IMR-90 (cell line): ENCODE data around the gene TTC23. TPM values are rescaled to one million over a fixed set of nuclear protein-coding genes. Genes with fewer than 3 reads are reported as not detected.

Source experiments
- ATAC-seq: fragments of 200-7000 bp; cut with Tn5 transposase; 2 replicates; pipeline ENCODE4 v1.9.1; 2020; ENCODE audit warnings: low read depth, mild to moderate bottlenecking, moderate library complexity
- BruUV-seq: library from RNA; stranded (reverse); fragments of 400-500 nt; replicated peaks from 2 replicates; lab custom pipeline; 2021; lab: Mats Ljungman, UMichigan
- CTCF ChIA-PET: fragments of 300-600 bp; formaldehyde crosslinking; extraction: SDS; loops from one replicate; lab custom pipeline; 2021; ENCODE audit warnings: antibody characterized with exemption; lab: Yijun Ruan, JAX
- POLR2A ChIA-PET: fragments of 300-600 bp; sonication (Branson Sonifier 250); formaldehyde crosslinking; loops from one replicate; lab custom pipeline; 2022; ENCODE audit warnings: antibody characterized with exemption; ENCODE audit not compliant: unreplicated experiment; lab: Charles Lee
- DNase-seq: peaks from one replicate; pipeline ENCODE4 v3.0.0; 2013
- H2AFZ ChIP-seq: replicated peaks from 2 replicates; pipeline ENCODE3; 2013; ENCODE audit warnings: low read length, mild to moderate bottlenecking; ENCODE audit not compliant: poor library complexity
- H2AK5ac ChIP-seq: 2 replicates; pipeline ENCODE4 v1.6.1; 2013; ENCODE audit warnings: low read depth, low read length, inconsistent platforms
- H2AK9ac ChIP-seq: replicated peaks from 2 replicates; pipeline ENCODE3; 2013; ENCODE audit warnings: mild to moderate bottlenecking, low read depth, low read length, moderate library complexity; ENCODE audit not compliant: poor library complexity
- H2BK120ac ChIP-seq: 2 replicates; pipeline ENCODE4 v1.6.1; 2013; ENCODE audit warnings: low read depth, low read length, inconsistent platforms
- H2BK15ac ChIP-seq: 3 replicates; pipeline ENCODE4 v1.6.1; 2013; ENCODE audit warnings: low read depth, low read length, inconsistent platforms
- H2BK20ac ChIP-seq: 2 replicates; pipeline ENCODE4 v1.6.1; 2013; ENCODE audit warnings: low read depth, mild to moderate bottlenecking, inconsistent platforms, low read length, moderate library complexity
- H2BK5ac ChIP-seq: 2 replicates; pipeline ENCODE4 v1.6.1; 2013; ENCODE audit warnings: mild to moderate bottlenecking, low read depth, low read length, inconsistent platforms; ENCODE audit not compliant: poor library complexity, severe bottlenecking
- H3K14ac ChIP-seq: replicated peaks from 2 replicates; pipeline ENCODE4 v1.6.1; 2013; ENCODE audit warnings: low read depth, low read length, inconsistent platforms
- H3K18ac ChIP-seq: 2 replicates; pipeline ENCODE4 v1.6.1; 2013; ENCODE audit warnings: low read depth, low read length, control low read depth
- H3K23ac ChIP-seq: 2 replicates; pipeline ENCODE4 v1.6.1; 2013; ENCODE audit warnings: low read depth, low read length, inconsistent platforms
- H3K27ac ChIP-seq: 2 replicates; pipeline ENCODE4 v1.5.1; 2013; ENCODE audit warnings: mild to moderate bottlenecking, control low read depth, low read length; ENCODE audit not compliant: insufficient read depth
- H3K27me3 ChIP-seq: 2 replicates; pipeline ENCODE4 v1.6.1; 2013; ENCODE audit warnings: low read length; ENCODE audit not compliant: control insufficient read depth, insufficient read depth
- H3K36me3 ChIP-seq: 2 replicates; pipeline ENCODE4 v1.6.1; 2013; ENCODE audit warnings: low read length, mixed read lengths; ENCODE audit not compliant: control insufficient read depth, insufficient read depth
- H3K4ac ChIP-seq: 2 replicates; pipeline ENCODE4 v1.6.1; 2013; ENCODE audit warnings: low read depth, low read length, inconsistent platforms
- H3K4me1 ChIP-seq: 2 replicates; pipeline ENCODE4 v1.6.1; 2013; ENCODE audit warnings: low read length, mixed read lengths; ENCODE audit not compliant: control insufficient read depth, insufficient read depth
- H3K4me2 ChIP-seq: 2 replicates; pipeline ENCODE4 v1.6.1; 2013; ENCODE audit warnings: low read depth, mild to moderate bottlenecking, control low read depth, low read length, moderate library complexity
- H3K4me3 ChIP-seq: 2 replicates; pipeline ENCODE4 v1.5.1; 2013; ENCODE audit warnings: low read depth, mild to moderate bottlenecking, control low read depth, low read length, moderate library complexity; ENCODE audit not compliant: insufficient read depth
- H3K56ac ChIP-seq: 2 replicates; pipeline ENCODE4 v1.6.1; 2013; ENCODE audit warnings: low read length, inconsistent platforms; ENCODE audit not compliant: insufficient read depth; ENCODE audit errors: extremely low read depth
- H3K79me1 ChIP-seq, 2 experiments: 2 replicates each; pipeline ENCODE4 v1.6.1; 2013; ENCODE audit warnings: low read length in 2 of 2, inconsistent platforms in 1 of 2, low read depth in 1 of 2
- H3K9ac ChIP-seq: 2 replicates; pipeline ENCODE4 v1.6.1; 2013; ENCODE audit warnings: low read depth, low read length, control low read depth
- H3K9me1 ChIP-seq: 2 replicates; pipeline ENCODE4 v1.6.1; 2013; ENCODE audit warnings: low read length, inconsistent platforms; ENCODE audit not compliant: insufficient read depth
- H3K9me3 ChIP-seq: 2 replicates; pipeline ENCODE4 v1.6.1; 2013; ENCODE audit warnings: low read length; ENCODE audit not compliant: control insufficient read depth, insufficient read depth
- H4K20me1 ChIP-seq: 2 replicates; pipeline ENCODE4 v1.6.1; 2013; ENCODE audit warnings: low read length, inconsistent platforms; ENCODE audit not compliant: insufficient read depth
- H4K5ac ChIP-seq: 2 replicates; pipeline ENCODE4 v1.6.1; 2013; ENCODE audit warnings: mild to moderate bottlenecking, low read depth, low read length, control low read depth
- H4K8ac ChIP-seq, 2 experiments: 2 replicates each; pipeline ENCODE4 v1.6.1; 2013; ENCODE audit warnings: low read depth in 2 of 2, low read length in 2 of 2, control low read depth in 1 of 2, inconsistent platforms in 1 of 2
- H4K91ac ChIP-seq: 2 replicates; pipeline ENCODE4 v1.6.1; 2013; ENCODE audit warnings: low read depth, low read length, inconsistent platforms; ENCODE audit not compliant: insufficient read depth
- BHLHE40 ChIP-seq: fragments of 150-350 bp; IDR thresholded peaks from 2 replicates; pipeline ENCODE4 v1.6.1; 2016; ENCODE audit warnings: mild to moderate bottlenecking, low read depth, low read length
- CEBPB ChIP-seq: IDR thresholded peaks from 2 replicates; pipeline ENCODE4 v1.6.1; 2012; ENCODE audit warnings: low read depth, low read length, improper control_type of control experiment
- CHD1 ChIP-seq: IDR thresholded peaks from 2 replicates; pipeline ENCODE4 v1.6.1; 2012; ENCODE audit warnings: low read depth, low read length, improper control_type of control experiment
- FOS ChIP-seq: fragments of 150-350 bp; IDR thresholded peaks from 2 replicates; pipeline ENCODE4 v1.6.1; 2016; ENCODE audit warnings: low read depth, low read length
- MAFK ChIP-seq: IDR thresholded peaks from 2 replicates; pipeline ENCODE4 v1.6.1; 2012; ENCODE audit warnings: low read depth, low read length, improper control_type of control experiment
- MAZ ChIP-seq: IDR thresholded peaks from 2 replicates; pipeline ENCODE4 v1.6.1; 2012; ENCODE audit warnings: low read depth, mild to moderate bottlenecking, low read length, improper control_type of control experiment, moderate library complexity, borderline replicate concordance
- MXI1 ChIP-seq: IDR thresholded peaks from 2 replicates; pipeline ENCODE4 v1.6.1; 2012; ENCODE audit warnings: low read depth, mild to moderate bottlenecking, low read length, moderate library complexity, borderline replicate concordance
- NFE2L2 ChIP-seq: fragments of 150-350 bp; IDR thresholded peaks from 2 replicates; pipeline ENCODE4 v1.6.1; 2016; ENCODE audit warnings: low read depth, mild to moderate bottlenecking, low read length
- POLR2A ChIP-seq: IDR thresholded peaks from 2 replicates; pipeline ENCODE4 v1.6.1; 2012; ENCODE audit warnings: mild to moderate bottlenecking, low read depth, low read length
- RAD21 ChIP-seq: IDR thresholded peaks from 2 replicates; pipeline ENCODE4 v1.6.1; 2012; ENCODE audit warnings: low read length, improper control_type of control experiment
- RCOR1 ChIP-seq: IDR thresholded peaks from 2 replicates; pipeline ENCODE4 v1.6.1; 2012; ENCODE audit warnings: mild to moderate bottlenecking, low read length, improper control_type of control experiment; ENCODE audit not compliant: insufficient replicate concordance
- RFX5 ChIP-seq: IDR thresholded peaks from 2 replicates; pipeline ENCODE4 v1.8.0; 2012; ENCODE audit warnings: low read depth, mild to moderate bottlenecking, low read length, moderate library complexity
- SMC3 ChIP-seq: fragments of 150-350 bp; IDR thresholded peaks from 2 replicates; pipeline ENCODE4 v1.6.1; 2016; ENCODE audit warnings: low read depth, mild to moderate bottlenecking, antibody characterized with exemption, low read length, moderate library complexity
- WGBS, 2 experiments: methylation state at CpG; one replicate each; pipeline versions ENCODE4 v1.1.5 to v1.1.7; 2013; ENCODE audit warnings: missing lambda C conversion rate in 2 of 2; ENCODE audit not compliant: insufficient read length in 1 of 2; ENCODE audit errors: extremely low coverage in 2 of 2; 5-methylcytosine and 5-hydroxymethylcytosine counted together
- dilution Hi-C: fragments of 300-500 bp; cut with HindIII; formaldehyde crosslinking; loops from one replicate; pipeline ENCODE4 v1.14.3; 2018; ENCODE audit warnings: low sequenced_read_pairs; ENCODE audit not compliant: unreplicated experiment
- in situ Hi-C: fragments of 300-500 bp; cut with MboI; formaldehyde crosslinking; loops from 3 replicates; pipeline ENCODE4 v1.14.3; 2019; ENCODE audit warnings: low sequenced_read_pairs, inconsistent platforms, mixed read lengths
- intact Hi-C: fragments of 100-400 bp; cut with micrococcal nuclease; formaldehyde crosslinking; loops from 2 replicates; pipeline ENCODE4 v1.10.0; 2022
- polyA plus RNA-seq, 3 experiments: library from polyadenylated mRNA; depleted of rRNA; stranded (reverse); fragments of >200 nt; gene quantifications; 2 replicates each; pipeline ENCODE4 v1.2.3, GENCODE V29; 2012; ENCODE audit warnings: low replicate concordance in 1 of 3
- total RNA-seq: library from RNA; depleted of rRNA; stranded (reverse); fragments of >200 nt; gene quantifications from 2 replicates; pipeline ENCODE4 v1.2.3, GENCODE V29; 2012
- TF ChIP-seq, protein P1 (sequence below): conservative IDR thresholded peaks from 2 replicates; pipeline ENCODE4 v1.5.1; 2012; ENCODE audit warnings: mild to moderate bottlenecking, low read depth, low read length, improper control_type of control experiment
- TF ChIP-seq, protein P2 (sequence below): fragments of 150-350 bp; IDR thresholded peaks from 2 replicates; pipeline ENCODE4 v1.6.1; 2016; ENCODE audit warnings: low read depth, mild to moderate bottlenecking, low read length, moderate library complexity, borderline replicate concordance
- TF ChIP-seq, protein P3 (sequence below): fragments of 150-350 bp; IDR thresholded peaks from 2 replicates; pipeline ENCODE4 v1.6.1; 2017; ENCODE audit warnings: mild to moderate bottlenecking, antibody characterized with exemption, low read length, low read depth

Gene TTC23
- total and polyA plus RNA-seq, 2 of the 4 experiments (the other 2 are of a cell fraction), result 7.8 to 29.8 TPM

DNA sequence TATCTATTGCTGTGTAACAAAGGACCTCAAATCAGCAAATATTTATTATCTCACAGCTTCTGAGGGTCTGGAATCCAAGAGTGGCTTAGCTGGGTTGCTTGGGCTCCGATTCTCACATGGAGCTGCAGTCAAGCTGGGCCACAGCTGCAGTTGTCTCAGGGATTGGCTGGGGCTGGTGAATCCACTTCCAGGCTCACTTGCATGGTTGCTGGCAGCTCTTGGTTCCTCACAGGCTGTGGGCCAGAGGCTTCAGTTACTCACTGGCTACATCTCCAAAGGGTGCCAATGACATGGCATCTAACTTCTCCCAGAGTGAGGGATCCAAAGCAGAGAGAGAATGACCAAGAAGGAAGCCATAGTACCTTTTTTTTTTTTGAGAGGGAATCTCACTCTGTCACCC lies 158.4 kb downstream of the TTC23 start:
- H3K36me3 ChIP-seq, result no peaks in the 10 kb centered on the region
- no peaks in the 10 kb centered on the region for H4K20me1 ChIP-seq
- H2AFZ ChIP-seq, result no peak overlapping the region
- H3K4me1 ChIP-seq, result no peaks in the 10 kb centered on the region
- no peaks in the 10 kb centered on the region for H3K79me1 ChIP-seq
- H2BK120ac ChIP-seq, result no peak overlapping the region
- H3K9me1 ChIP-seq, result peaks cover 3% of the 10 kb centered on the region
- no peak overlapping the region for H4K8ac ChIP-seq
- H3K23ac ChIP-seq, result no peak overlapping the region
- dilution Hi-C loops, result no loop called here
- BruUV-seq, result no TSS peak
- no peak overlapping the region for H4K91ac ChIP-seq
- ATAC-seq (no peak), DNase-seq (no peak)
- H3K14ac ChIP-seq, result no peak overlapping the region
- H3K9me3 ChIP-seq, result no peaks in the 10 kb centered on the region
- no peak overlapping the region for H3K56ac ChIP-seq
- no peak overlapping the region for H3K18ac ChIP-seq
- TF ChIP-seq, protein P1, sequence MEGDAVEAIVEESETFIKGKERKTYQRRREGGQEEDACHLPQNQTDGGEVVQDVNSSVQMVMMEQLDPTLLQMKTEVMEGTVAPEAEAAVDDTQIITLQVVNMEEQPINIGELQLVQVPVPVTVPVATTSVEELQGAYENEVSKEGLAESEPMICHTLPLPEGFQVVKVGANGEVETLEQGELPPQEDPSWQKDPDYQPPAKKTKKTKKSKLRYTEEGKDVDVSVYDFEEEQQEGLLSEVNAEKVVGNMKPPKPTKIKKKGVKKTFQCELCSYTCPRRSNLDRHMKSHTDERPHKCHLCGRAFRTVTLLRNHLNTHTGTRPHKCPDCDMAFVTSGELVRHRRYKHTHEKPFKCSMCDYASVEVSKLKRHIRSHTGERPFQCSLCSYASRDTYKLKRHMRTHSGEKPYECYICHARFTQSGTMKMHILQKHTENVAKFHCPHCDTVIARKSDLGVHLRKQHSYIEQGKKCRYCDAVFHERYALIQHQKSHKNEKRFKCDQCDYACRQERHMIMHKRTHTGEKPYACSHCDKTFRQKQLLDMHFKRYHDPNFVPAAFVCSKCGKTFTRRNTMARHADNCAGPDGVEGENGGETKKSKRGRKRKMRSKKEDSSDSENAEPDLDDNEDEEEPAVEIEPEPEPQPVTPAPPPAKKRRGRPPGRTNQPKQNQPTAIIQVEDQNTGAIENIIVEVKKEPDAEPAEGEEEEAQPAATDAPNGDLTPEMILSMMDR, result no peak
- TF ChIP-seq BHLHE40 (no peak), FOS (no peak), SMC3 (no peak), NFE2L2 (no peak), POLR2A (no peak), CEBPB (no peak), MXI1 (no peak), RFX5 (no peak), MAFK (no peak), RCOR1 (no peak), RAD21 (no peak), CHD1 (no peak), MAZ (no peak)
- TF ChIP-seq, protein P2, sequence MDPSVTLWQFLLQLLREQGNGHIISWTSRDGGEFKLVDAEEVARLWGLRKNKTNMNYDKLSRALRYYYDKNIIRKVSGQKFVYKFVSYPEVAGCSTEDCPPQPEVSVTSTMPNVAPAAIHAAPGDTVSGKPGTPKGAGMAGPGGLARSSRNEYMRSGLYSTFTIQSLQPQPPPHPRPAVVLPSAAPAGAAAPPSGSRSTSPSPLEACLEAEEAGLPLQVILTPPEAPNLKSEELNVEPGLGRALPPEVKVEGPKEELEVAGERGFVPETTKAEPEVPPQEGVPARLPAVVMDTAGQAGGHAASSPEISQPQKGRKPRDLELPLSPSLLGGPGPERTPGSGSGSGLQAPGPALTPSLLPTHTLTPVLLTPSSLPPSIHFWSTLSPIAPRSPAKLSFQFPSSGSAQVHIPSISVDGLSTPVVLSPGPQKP, result no peak
- TF ChIP-seq, protein P3, sequence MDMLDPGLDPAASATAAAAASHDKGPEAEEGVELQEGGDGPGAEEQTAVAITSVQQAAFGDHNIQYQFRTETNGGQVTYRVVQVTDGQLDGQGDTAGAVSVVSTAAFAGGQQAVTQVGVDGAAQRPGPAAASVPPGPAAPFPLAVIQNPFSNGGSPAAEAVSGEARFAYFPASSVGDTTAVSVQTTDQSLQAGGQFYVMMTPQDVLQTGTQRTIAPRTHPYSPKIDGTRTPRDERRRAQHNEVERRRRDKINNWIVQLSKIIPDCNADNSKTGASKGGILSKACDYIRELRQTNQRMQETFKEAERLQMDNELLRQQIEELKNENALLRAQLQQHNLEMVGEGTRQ, result no peak
- no peak overlapping the region for H2BK20ac ChIP-seq
- H2AK9ac ChIP-seq, result no peak overlapping the region
- no peaks in the 10 kb centered on the region; the same call in none of the 2 replicates for H3K27me3 ChIP-seq
- no peak overlapping the region for H3K9ac ChIP-seq
- no peak overlapping the region for H3K4ac ChIP-seq
- H3K27ac ChIP-seq, result no peak overlapping the region
- no CpG with 5 or more reads among the region's 1 CpG for WGBS, 2 experiments
- no peak overlapping the region for H4K5ac ChIP-seq
- ChIA-PET CTCF (interaction anchor here (1.4 kb wide), 1 partner anchor 9 kb away, joined by 4 read pairs; no protein-coding TSS in a partner anchor), POLR2A (no interaction called here)
- H3K4me2 ChIP-seq, result no peak overlapping the region
- in situ Hi-C loops, result no loop called here
- no peak overlapping the region for H2AK5ac ChIP-seq
- no peak overlapping the region for H2BK5ac ChIP-seq
- no peak overlapping the region for H2BK15ac ChIP-seq
- intact Hi-C loops, result no loop called here
- no peak overlapping the region for H3K4me3 ChIP-seq
